Astrocyte (in vitro differentiated cells and primary cell): ENCODE results near the gene SMYD2.

ENCODE experiments used
- CTCF ChIP-seq: IDR thresholded peaks from 2 replicates; pipeline ENCODE4 v1.5.1; 2011; ENCODE audit warnings: low read depth, mild to moderate bottlenecking, inconsistent platforms, low read length, moderate library complexity; ENCODE audit not compliant: insufficient read depth
- EZH2 ChIP-seq: IDR thresholded peaks from 2 replicates; pipeline ENCODE4 v1.6.1; 2012; ENCODE audit warnings: mild to moderate bottlenecking, low read length, inconsistent platforms; ENCODE audit not compliant: insufficient read depth

GRCh38 chr1:214351551-214352277 is 70.8 kb downstream of the SMYD2 start:
- no peak for TF ChIP-seq CTCF
- TF ChIP-seq EZH2 = no peak
